ENCODE measurements around the gene CHD1.

- TF ChIP-seq TAF1 (IDR thresholded peaks at IDR 0.05; ENCODE audit: low read depth, low read length) (no peak), POLR2AphosphoS5 (IDR thresholded peaks at IDR 0.05; ENCODE audit: low read depth, low read length) (no peak), POLR2A (IDR thresholded peaks at IDR 0.05; ENCODE audit: low read depth, low read length) (no peak)
Measured at GRCh38 chr5:98911280-98912040, 17.3 kb downstream of the CHD1 start.

Data from GM12891 (cell line).